NT2/D1 (cell line): ENCODE results near the gene NCKIPSD.

Experiments used
- SUZ12 ChIP-seq: IDR thresholded peaks from 2 replicates; pipeline ENCODE4 v1.6.1; 2011; ENCODE audit not compliant: insufficient read length, insufficient read depth; ENCODE audit errors: extremely low read depth
- YY1 ChIP-seq: IDR thresholded peaks from 2 replicates; pipeline ENCODE4 v1.6.1; 2011; ENCODE audit not compliant: insufficient read length, insufficient read depth
- ZNF274 ChIP-seq: IDR thresholded peaks from 2 replicates; pipeline ENCODE4 v1.6.1; 2011; ENCODE audit warnings: mild to moderate bottlenecking, low read depth, low read length

- no peak for TF ChIP-seq YY1
- no peak for TF ChIP-seq SUZ12
- no peak for TF ChIP-seq ZNF274
Measured at GRCh38 chr3:48652923-48653715, 32.6 kb downstream of the NCKIPSD start.
